HG03045 (cell line): Measurements from ENCODE around the gene PCDH15.
"Not testable (repeated sequence)": the region's sequence is repeated elsewhere in the genome, so short reads cannot be mapped to it uniquely, and the experiment has no call there.

Experiments
- ATAC-seq: cut with Tn5 transposase; IDR thresholded peaks from one replicate; pipeline ENCODE4 v1.9.1; 2021; ENCODE audit warnings: mild to moderate bottlenecking, moderate library complexity; ENCODE audit not compliant: unreplicated experiment

PCDH15 gene

GRCh38 chr10:54402576-54402975, 398.5 kb downstream of the PCDH15 start:
- ATAC-seq = no peak

DNA sequence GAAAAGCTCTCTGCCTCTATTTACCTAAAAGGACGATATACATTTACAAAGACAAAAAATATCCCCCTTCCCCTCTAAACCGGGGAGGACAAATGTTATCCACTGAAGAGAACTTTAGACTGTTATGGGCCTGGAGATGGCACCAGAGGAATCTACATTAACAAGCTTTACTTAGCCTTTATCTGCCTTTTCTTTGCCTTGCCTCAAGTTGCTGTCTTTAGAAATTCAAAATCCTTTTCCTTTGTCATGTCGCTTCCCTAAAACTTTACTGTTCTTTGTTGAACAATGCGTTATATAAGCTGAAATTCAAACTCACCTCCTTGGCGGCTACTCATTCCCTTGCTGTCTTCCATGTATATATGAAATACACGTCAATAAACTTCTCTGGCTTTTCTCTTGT, 405.0 kb downstream of the PCDH15 start:
- ATAC-seq = no peak

DNA sequence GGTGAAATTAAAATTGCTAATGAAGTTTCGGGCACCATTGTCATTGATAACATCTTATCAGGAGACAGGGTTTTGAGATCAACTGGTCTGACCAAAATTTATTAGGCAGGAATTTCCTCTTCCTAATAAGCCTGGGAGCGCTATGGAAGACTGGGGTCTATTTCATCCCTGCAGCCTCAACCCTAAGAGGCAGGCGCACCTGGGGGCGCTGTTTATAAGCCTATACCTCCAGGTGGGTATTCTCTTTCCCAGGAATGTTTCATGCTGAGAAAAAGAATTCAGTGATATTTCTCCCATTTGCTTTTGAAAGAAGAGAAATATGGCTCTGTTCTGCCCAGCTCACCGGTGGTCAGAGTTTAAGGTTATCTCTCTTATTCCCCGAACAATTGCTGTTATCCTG, 406.4 kb downstream of the PCDH15 start:
- not testable (repeated sequence) for ATAC-seq

GRCh38 chr10:54372179-54372578, 428.9 kb downstream of the PCDH15 start:
- no peak for ATAC-seq

DNA sequence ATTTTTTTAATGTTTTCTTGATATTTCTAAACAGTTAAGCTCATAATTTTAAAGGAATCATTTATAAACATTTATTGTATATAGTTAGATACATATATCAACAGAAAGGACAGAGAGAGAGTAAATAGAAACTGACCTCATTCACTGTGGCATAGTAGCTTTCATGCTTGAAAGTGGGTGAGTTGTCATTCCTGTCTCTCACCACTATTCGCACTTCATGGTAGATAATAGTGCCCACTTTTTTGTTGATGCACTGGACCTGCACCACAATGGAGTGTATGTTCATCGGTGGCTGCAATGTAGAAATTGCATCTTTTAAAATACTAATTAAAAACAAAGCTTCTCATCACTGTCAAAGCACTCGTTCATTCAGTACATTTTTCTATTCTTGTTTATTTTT, 432.0 kb downstream of the PCDH15 start:
- no peak for ATAC-seq

DNA sequence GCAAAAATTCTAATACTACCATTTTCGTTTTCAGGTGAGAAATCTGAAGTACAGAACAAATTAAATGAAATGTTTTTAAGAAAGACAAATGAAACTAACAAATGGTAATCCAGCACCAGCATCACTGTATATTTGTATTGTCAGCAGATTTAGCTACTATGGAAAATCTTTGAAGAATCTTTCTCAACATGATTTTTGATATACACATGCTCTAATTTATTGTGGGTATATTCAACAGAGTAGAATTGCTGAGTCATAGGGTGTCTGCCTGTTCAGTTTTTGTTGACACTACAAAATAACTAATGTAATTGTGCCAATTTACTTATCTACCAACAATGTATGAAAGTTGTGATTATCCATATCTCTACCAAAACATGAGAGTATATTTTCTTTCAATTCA, 437.6 kb downstream of the PCDH15 start:
- no peak for ATAC-seq

DNA sequence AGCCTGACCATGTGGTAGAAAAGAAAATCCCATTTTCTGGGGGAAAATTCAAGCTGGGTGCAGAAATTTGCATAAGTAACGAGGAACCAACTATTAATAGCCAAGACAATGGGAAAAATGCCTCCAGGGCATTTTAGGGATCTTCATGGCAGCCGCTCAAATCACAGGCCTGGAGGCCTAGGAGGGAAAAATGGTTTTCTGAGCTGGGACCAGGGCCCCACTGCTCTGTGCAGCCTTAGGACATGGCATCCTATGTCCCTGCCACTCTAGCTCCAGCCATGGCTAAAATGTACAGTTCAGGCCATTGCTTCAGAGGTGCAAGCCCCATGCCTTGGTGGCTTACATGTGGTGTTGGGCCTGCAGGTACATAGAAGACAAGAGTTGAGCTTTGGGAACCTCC, 459.0 kb downstream of the PCDH15 start:
- no peak for ATAC-seq

DNA sequence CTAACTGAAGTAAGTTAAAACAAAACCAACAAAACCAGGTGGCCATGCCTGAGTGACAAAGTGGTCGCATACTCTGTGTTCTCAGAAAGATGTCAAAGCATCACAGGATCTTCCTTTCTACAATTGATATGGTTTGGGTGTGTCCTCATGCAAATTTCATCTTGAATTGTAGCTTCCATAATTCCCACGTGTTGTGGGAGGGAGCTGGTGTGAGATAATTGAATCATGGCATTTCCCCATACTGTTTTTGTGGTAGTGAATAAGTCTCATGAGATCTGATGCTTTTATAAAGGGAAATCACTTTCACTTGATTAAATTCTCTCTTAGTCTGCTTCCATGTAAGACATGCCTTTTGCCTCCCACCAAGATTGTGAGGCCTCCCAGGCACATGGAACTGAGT, 465.7 kb downstream of the PCDH15 start:
- ATAC-seq = no peak

GRCh38 chr10:54319341-54319740, 481.7 kb downstream of the PCDH15 start:
- no peak for ATAC-seq

- ATAC-seq = no peak
These were observed 482.6 kb downstream of the PCDH15 start for GRCh38 chr10:54318470-54318869.

DNA sequence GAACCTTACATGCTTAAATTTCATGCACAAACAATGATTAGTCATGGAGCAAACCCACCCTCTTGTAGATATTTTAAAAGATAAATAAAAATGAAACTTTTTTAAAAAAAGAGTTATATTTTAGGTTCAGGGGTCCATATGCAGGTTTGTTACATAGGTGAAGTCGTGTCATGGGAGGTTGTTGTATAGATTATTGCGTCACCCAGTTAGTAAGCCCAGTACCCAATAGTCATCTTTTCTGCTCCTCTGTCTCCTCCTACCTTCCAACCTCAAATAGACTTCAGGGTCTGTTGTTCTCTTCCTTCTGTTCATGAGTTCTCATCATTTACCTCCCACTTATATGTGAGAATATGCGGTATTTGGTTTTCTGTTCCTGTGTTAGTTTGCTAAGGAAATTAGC, 486.6 kb downstream of the PCDH15 start:
- ATAC-seq = no peak

DNA sequence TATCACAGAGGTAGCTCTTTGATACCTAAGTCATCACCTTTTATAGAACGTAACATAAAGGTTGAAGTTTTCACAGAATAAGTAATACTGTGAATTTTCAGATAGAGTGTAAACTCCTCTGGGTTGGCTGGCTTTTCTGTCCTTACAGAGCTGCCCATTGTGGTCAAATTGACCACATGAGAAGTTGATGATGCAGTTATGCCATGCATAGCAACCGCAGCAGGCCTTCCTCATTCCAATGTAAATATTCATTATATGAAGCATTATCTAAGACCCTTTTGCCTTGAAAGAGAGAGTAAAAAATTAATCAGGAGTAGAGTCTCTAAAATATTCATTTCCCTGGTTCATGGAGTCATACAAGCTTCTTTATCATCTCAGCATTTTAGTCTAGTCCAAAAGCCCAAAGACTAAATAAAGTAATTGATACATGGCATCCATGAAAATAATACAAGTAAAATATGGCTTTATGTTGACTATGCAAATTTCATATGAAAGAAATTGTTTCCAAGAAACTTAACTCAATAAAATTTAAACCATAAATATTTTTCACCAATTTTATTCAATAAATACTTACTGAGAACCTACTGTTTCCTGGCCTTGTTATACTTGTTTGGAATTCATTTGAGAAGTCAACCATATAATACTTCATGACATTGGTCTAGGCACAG, 516.4 kb downstream of the PCDH15 start:
- no peak for ATAC-seq

- ATAC-seq = no peak
These were observed 519.0 kb downstream of the PCDH15 start for GRCh38 chr10:54282012-54282411.

DNA sequence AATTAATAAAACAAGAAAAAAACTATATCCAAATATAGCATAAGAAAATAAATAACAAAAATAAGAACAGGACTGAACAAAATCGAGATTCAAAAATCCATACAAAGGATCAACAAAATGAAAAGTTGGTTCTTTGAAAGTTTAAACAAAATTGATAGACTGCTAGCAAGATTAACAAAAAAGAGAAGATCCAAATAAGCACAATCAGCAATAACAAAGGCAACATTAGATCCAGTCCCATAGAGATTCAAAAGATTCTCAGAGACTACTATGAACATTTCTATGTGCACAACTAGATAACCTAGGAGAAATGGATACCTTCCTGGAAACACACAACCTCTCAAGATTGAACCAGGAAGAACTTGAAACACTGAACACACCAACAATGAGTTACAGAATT, 534.6 kb downstream of the PCDH15 start:
- no peak for ATAC-seq

DNA sequence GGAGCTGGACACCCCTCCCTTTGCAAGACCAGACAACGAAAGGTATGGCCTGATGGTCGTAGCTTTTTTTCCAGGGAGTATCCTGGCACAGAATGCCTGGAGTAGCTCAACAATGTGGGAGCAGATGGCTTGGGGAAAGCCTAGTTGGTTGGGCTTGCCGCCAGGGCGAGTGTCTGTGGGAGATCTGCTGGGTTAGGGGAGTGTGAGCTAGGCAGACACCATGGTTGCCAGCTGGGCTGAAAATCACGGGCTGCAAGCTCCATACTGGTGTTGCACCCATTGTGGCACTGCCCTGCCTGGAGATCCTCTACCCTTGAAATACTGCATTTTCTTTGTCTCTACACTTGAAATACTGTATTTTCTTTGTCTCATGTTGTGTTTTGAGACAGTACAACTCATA, 538.3 kb downstream of the PCDH15 start:
- no peak for ATAC-seq

GRCh38 chr10:54259104-54259503, 541.9 kb downstream of the PCDH15 start:
- ATAC-seq = no peak

- ATAC-seq = no peak
These were observed 566.2 kb downstream of the PCDH15 start for GRCh38 chr10:54234832-54235231.

DNA sequence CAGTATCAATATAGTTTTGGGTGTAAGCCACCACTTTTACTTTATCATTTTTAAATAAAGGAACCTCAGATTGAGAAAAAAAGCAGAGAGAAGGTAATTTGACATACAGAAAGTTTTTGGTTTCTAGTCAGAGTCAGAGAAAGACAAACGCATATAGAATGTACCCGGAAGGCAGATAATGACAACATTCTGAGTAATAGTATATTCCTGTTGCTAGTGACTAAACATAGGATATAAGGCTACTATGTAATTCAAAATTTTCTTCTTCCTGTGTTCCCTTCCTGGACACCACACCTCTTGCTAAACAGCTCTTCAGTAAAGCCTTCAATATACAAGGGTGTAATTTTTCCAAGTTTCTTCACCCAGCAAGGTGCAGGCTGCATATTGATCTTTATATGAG, 597.6 kb downstream of the PCDH15 start:
- no peak for ATAC-seq

DNA sequence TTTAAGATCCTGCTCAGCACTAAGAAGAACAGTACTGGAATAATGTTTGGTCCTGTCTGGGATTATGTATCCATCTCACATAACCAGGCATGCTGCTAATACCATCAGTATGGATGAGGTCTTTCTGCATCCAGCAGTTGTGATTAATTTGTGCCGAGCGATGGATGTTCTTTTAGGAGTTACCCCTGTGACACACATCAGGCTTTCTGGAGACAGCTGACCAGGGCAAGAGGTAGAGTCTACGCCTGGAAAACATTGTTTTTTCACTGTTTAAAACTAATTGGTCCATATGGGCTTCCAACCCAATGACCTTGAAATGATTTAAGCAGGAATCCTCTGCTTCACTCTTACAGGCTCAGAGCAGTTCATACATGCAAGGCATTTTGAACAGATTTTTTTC, 603.0 kb downstream of the PCDH15 start:
- no peak for ATAC-seq

DNA sequence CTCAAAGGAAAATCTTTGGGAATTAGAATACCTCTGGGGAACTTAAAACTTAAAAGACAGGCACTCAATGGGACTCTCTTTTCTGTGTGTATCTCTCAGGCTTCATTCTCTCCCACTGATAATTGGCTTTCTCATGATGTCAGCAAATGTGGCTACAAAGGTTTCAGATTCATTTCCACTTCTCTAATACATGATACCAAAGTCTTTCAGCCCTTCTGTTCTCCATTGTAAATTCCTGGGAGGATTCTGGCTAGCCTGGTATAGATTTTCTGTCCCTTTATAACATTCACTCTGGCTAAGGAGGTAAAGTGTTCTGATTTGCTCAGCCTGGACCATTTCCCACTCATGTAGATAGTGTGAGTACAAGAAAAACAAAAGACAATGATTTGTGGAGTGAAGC, 606.2 kb downstream of the PCDH15 start:
- no peak for ATAC-seq

GRCh38 chr10:54159924-54160323, 641.1 kb downstream of the PCDH15 start:
- no peak for ATAC-seq

DNA sequence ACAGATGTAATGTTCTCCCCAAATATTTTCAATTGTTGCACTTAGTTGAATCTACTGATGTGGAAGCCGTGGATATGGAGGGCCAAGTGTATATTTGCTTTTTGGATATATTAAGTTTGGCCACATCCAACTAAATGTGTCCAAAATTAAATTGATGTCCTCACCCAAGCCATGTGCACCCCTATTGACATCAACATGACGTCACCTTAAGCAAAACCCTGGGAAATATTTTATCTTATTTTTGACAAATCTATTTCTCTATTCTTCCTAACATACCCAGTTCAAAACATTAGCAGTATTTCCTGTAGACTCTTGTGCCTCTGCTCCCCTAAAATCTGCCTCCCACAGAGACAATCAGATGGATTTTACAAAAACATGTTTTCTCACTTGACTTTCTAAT, 652.5 kb downstream of the PCDH15 start:
- ATAC-seq = no peak

DNA sequence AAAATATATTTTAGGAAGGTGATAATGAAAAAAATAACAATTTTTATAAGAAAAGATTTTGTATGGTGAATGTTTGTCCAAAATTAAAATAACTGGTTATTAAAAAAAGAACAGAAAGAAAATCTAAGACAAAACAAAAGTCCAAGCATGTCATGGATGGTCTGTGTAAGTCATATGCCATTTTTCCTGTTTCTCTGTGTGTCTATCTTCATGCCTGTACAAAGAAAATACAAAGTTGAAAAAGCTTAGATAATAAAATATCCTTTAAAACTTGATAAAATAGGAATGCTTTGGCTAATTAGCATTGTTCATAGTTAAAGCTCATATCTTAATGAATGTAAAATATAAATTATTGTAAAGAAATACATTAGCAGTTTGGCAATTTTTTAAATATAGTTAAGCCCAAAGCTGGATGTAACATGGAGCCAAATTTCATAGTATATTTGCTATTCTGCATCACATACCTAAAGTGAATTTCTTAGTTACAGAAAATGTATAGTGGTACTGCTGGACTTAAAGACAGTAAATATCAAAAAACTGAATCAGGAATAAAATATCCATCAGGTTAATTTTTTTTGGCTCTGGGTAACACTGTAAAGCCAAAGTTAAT, 661.1 kb downstream of the PCDH15 start:
- no peak for ATAC-seq
